ENCODE data around the gene RAB36.

The RAB36 gene

DNA sequence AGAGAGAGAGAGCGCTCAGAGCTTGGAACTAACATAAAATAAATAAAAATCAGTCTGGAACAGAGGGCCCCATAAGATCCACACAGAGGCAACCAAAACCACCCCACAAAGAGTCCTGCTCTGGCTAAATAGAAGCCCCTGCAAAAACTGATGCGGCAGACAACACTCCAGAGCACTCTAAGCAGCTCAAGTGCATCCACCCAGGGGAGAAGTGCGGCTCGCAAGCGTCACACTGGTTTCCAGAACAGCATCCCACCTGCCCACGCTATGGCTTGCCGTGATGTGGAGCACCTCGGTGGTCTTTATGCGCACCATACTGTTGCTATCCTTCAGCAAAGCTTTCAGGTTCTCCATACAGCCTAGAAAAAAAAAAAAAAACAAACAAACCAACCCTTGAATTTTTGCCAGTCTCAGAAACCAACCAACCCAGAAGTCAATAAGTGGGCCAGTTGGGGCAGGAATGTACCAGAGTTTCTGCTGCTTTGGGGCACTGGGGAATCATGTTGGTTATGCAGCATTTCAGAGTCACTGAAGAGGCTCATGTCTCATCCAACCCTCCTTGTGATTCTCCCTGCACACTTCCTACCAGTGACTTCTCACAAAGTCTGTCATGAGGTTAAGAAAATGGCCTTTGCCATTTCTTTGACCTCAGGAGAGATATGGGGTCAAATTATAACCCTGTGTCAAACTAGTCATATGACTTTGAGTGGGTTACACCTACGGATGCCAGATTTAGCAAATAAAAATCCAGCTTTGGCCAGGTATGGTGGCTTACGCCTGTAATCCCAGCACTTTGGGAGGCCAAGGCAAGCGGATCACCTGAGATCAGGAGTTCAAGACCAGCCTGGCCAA is 6.5 kb upstream of the RAB36 start:
- no peak for DNase-seq

DNA sequence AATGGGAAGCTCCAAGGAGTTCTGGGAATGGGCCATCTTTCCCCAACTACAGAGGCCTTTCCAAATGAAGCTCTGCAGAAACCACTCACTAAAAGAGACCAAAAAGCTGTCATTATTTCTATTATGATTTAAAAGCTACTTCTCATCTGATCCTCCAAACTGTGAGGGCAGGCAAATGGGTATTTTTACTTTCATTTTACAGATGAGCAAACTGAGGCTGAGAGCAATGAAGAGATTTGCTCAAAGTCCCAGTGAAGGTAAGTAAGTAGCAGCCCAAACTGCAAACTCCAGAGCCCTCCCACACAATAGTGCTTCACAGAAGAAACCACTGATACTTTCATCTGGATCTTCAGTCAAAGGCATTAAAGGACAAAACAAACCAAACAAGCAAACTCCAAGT is 4.9 kb upstream of the RAB36 start:
- no peak for DNase-seq

DNA sequence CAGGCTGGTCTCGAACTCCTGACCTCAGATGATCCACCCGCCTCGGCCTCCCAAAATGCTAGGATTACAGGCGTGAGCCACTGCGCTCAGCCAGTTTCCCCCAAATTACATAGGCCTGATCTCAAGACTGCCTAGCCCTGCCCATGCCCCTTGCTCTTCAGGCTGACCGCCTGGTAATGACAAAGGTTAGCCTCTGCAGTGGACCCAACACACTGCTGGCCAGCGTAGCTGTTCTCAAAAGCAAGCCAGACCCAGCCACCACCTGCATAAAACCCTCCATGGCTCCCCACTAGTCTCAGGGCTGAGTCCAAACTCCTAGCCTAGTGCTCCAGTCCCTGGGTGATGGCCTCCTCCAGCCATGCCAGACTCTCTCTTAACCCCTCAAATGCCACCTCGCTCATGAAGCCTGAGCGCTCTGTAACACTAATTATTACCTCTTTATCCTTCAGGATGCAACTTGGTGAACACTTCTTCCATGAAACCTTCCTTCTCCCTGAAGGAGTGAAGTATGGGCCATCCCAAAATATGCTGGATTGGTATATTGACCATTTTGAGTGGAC is 2.7 kb upstream of the RAB36 start:
- DNase-seq, result no peak

DNA sequence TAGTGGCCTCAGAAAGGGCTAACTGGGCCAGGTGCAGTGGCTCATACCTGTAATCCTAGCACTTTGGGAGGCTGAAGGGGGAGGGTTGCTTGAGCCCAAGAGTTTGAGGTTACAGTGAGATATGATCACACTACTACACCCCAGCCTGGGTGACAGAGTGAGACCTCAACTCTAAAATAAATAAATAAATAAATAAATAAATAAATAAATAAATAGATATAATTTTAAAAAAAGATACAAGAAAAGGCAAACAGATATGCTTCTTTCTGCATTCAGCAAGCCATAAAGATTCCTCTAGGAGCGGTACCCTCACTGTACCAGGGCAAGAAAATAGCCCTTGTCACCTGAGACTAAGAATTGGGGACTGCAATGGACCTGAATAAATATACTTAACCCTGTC is 2.2 kb upstream of the RAB36 start:
- no peak for DNase-seq

DNA sequence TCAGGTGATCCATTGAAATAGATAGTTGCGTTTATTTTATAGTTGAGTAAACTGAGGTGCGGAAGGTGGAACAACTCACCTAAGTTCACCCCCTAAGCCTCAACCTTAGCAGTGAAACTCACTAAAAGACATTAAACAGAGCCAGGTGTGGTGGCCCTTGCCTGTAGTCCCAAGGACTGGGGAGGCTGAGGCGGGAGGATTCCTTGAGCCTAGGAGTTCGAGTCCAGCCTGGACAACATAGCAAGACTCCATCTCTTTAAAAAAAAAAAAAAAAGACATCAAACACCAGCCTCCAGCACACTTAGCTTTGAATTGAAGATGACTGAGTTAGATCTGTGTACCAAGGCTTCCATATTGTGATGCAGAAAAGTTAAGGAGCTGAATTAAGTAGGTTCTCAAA is 845 bp upstream of the RAB36 start:
- DNase-seq, result no peak

DNA sequence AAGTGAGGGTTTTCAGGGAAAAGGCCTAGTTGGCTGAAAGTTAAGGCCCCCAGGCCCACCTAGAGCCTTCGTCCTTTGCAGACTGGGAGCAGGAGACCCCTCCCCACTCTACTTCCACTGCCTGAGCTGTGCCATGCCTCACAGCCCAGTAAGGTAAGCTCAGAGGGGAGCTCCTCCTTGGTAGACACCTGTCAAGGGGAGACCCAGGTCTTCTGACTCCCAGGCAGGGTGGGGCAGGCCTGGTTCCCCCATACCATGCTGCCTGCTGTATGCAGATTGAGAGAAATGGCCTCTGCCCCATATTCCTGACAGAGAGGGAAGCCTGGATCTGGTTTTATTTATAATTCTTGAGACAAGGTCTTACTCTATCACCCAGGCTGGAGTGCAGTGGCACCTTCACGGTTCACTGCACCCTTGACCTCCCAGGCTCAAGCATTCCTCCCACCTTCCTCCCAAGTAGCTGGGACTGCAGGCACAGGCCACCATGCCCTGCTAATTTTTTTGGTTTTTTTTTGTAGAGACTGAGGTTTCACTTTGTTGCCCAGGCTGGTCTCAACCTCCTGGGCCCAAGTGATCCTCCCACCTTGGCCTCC is 697 bp downstream of the RAB36 start:
- DNase-seq, result no peak

DNA sequence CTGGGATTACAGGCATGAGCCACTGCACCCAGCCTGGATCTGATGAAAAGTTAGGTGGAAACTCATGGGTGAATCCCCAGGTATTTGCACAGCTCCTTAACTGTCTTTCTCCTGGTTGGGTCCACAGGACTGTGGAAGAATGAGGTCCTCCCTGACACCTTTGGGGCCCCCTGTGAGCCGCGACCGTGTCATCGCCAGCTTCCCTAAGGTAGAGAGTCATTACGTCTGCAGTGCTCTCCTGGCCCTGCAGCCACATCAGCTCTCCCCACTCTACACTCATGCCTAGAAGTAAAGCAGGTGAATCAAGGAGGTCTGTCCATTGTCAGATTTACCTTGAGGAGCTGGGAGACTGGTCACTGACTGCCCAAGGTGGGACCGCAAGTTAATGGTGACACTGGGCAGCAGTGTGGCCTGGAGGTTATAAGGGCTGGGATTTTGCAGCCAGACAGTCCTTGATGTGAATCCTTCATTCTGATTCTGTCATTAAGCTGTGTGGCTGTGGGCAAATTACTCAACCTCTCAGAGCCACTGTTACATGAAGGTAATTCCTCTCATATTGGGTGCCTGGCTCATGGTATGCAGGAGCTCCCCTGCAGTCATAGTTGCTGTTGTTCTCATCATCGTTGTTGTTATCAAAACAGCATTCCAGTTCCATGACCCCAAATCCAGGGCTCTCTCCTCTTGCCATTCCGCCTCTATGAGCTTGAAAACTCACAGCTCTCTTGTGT is 1.4 kb downstream of the RAB36 start:
- no peak for DNase-seq

DNA sequence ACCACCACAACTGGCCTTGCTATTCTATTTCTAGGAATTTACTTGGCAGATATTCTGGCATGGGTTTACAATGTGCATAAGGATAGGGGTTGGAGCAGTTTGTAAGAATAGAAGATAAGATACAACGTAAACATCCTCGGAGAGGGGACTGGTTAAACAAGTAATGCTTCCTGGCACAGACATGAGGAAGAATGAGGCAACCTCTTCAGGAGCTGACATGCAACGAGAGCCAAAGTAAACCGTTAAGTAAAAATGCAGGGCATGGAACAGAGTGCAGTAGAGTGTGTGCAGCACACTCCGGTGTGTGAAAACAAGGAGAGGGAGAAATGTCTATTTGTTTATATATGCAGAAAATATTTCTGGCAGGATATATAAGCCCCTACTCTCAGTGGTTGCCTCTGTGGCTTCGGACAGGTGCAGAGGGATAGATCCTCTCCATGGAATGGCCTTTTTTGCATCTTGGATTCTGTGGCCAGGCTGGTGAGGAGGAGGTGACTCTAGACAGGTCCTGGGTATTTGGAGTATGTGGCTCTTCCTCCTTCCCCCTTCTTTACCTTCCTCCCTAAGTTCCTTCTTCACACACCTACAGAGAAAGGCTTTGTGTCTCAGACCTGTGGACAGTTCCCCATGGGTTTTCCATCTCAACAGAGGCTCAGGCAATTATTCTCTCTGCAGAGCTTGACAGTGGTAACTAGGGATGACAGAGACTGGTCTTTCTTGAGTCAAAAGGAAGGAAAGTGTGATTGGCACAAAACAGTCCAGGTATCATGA is 2.5 kb downstream of the RAB36 start:
- no peak for DNase-seq

DNA sequence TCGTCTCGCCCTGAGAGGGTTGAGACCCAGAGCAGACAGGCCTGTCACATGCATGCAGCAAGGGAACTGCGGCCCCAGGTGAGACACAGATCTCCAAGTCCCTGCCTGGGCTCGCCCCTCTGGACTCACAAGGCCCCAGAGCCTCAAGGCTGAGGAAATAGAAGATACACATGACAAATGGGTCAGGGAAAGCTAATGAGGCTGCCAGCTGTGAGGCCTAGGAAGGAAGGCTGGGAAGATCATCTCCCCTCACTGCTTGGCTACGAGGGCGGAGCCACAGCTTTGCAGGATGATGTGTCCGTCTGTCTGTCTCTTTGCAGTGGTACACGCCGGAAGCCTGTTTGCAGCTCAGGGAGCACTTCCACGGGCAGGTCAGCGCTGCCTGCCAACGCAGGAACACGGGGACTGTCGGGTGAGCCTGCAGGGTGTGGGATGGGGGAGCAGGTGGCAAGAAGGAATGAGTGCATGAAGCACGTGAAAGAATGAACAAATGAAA is 4.5 kb downstream of the RAB36 start:
- no peak for DNase-seq

DNA sequence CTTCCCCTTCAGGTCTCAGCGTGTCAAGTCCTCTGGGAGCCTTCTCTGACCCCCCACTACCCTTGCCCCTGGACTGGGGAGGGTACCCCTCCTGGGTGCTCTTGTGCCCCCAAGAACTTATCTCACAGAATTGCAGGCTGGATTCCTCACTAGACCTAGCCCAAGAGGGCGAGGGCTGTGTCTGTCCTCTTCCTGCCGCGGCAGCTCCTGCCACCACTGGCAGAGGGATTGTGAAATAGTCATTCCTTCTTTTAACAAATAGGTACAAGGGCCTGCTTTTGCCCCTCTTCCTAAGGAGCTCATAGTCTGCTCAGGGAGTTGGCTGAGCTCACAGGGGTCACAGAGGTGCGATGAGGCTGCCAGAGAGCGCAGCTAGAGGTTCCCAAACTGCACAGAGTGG is 5.5 kb downstream of the RAB36 start:
- no peak for DNase-seq

DNA sequence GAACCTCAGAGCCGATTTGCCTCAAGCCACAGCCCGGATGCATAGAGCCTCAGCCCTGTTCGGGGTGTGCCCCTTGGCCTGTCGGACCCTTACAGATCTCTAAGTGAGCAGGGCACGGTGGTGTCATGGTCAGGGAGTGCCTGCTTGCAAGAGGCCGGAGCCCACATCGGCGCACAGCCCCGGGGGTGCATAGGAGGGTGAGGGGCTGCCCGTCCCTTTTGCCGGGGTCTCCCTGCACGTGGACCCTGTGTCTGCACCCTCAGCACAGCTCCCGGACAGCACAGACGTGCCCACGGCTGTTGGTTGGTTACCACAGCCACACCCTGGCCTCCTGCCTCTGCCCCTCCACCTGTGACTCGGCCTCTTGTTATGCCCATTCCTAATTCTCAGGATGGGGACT is 6.5 kb downstream of the RAB36 start:
- no peak for DNase-seq

DNA sequence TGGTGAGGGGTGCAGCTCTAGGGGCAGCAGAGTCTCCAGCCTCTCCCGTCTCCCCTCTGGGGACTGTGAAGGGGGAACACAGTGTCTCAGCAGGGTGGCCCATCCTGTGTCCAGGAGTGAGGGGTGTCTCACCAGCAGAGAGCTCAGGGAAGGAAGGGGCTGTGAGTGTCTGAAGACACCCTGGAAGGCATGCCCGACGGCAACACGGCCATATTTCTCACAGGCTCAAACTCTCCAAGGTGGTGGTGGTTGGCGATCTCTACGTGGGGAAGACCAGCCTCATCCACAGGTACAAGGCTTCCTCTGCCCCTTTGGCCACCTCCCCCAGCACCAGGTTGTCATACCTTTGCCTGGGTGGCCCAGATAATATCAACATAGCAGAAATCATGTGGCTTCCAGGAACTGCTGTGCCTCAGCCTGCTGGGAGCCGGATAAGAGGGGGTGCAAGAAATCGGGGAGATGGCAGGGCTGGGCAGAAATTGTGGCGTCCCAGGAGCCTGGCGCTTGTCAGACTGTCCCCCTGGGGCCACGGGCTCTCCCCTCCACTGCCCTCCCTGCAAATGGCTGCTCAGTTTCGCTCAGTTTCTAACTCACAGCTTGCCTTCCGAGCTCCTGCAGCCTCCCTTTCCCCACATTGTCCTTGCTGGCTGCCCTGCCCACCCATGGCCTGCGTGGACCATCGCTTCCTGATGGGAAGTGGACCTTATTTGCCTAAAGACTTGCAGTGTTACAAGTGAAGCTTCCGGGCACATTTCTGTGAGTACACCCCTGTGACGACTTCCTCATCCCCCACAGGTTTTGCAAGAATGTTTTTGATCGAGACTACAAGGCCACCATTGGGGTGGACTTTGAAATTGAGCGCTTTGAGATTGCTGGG is 7.2 kb downstream of the RAB36 start:
- DNase-seq, result no peak

DNA sequence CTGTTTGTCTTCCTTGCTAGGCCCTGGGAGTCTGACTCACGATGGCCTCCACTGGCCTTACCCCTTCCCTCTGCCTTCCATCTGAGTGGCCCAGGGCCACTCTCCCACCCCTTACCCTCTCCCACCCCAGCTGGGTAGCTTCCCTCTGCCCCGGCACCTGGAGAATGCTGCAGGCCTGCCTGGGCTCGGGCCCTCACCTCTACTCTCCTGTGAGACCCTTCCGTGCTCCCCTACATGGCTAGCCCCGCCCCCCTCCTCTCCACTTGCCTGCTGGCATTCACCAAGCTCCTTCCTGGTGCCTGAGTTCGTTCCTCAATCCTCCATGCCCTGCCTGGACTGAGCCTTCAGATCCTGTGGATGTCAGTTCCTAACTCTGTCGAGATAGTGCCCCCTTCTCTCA is 8.7 kb downstream of the RAB36 start:
- no peak for DNase-seq

DNA sequence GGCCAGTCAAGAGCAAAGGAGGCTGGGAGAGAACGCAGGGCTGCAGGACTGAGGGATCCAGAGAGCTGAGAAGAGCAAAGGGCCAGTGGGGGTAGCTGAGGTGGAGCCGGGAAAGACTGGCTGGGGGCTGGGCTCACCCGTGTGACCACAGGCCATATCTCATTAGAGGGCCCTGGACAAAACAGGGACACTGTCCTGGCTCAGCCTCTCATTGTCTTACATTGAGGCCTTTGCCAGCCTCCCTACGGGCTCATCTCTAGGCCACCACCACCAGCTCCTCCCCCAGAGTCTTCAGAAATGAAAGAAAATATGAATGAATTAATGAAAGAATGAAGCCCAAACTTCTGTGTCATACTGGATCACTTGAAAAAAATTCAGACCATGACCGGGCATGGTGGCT is 9.2 kb downstream of the RAB36 start:
- no peak for DNase-seq

DNA sequence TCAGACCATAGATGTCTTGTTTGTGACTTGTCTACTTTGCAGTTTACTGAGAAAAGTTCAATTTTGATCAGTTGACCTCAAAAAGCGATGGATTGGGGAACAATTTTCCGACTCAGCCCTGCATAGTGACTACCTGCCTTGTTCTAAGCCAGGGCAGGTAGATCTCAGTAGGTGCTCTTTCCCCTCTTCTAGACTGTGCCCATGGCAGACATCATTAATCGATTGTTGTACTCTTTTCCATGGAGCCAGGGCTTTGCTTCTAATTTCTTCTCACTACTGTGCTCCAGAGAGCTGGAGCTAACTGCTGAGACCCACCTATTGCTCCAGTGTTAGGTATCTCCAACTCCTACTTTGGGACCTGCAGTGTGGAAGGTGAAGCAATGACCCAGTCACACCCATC is 9.9 kb downstream of the RAB36 start:
- DNase-seq, result no peak

DNA sequence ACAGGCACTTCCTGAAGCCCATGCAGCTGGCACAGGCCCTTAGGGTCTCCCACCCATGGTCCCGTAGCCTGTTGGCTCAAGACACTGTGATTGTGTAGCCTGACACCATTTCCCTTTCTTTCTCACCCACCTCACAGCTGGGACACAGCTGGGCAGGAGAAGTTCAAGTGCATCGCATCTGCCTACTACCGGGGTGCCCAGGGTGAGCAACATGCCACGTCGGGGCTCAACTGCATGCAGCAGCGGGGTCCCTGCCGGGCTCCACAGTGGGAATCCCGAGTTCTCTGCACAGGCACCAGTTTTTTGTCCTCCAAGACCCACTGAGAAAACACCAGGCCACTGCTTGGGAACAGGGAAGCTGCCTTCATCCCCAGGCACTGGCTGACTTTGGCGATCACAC is 10.6 kb downstream of the RAB36 start:
- no peak for DNase-seq

DNA sequence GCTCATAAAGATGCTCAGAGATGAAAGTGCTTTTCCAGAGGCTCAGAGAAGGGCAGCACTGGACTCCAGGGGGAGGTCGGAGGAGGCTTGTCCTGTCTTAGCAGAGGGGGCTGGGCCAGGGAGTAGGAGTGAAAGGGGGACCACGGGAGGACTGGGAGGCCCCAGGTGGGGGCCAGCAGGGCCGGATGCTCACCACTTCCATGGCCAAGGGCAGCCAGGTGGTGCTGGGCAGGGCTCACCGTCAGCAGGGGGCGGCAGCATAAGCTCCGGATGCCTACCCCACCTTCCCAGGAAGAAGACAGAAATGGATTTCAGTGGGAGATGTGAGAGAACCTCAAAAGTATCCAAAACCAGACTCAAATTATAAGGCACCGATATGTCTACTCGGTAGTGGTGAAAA is 11.0 kb downstream of the RAB36 start:
- DNase-seq, result no peak

DNA sequence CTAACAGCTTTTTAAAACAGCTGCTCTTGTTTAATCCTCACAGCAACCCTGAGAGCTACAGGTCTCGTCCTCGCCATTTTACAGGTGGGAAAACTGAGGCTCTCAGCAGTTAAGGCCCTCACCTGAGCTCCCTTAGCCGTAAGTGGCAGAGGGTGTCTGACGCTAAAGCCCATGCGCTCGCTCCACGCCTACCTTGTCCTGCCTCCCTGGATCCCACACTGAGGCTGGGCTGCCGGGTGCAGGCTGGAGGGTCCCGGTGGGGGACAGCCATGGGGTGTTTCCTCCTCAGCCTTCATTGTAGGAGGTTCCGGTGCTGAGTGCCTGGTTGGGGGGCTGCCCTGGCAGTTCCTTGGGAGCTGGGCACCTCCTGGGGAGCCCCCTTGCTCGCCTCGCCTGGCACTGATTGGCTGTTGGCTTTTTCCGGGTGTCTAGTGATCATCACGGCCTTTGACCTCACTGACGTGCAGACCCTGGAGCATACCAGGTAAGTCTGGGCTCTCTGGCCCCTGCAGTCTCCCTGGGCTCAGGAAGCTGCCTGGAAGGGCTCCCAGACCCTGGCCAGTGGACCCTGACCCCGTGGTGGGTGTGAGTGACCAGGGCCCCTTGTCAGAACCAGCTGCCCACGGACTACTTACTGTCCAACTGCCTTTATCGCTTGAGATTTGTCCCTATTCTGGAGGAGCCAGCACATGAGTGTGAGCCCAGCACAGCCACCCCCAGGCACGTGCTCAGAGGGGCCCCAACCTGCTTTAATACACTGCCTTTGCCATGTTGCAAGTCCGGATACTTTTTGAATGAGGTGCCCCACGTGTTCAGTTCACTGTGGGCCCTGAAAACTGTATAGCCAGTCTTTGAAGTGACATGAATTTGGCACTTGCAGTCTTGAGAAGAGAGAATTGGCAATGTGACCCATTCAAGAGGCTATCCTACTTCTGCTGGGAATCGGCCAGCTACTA is 12.6 kb downstream of the RAB36 start:
- DNase-seq, result no peak

DNA sequence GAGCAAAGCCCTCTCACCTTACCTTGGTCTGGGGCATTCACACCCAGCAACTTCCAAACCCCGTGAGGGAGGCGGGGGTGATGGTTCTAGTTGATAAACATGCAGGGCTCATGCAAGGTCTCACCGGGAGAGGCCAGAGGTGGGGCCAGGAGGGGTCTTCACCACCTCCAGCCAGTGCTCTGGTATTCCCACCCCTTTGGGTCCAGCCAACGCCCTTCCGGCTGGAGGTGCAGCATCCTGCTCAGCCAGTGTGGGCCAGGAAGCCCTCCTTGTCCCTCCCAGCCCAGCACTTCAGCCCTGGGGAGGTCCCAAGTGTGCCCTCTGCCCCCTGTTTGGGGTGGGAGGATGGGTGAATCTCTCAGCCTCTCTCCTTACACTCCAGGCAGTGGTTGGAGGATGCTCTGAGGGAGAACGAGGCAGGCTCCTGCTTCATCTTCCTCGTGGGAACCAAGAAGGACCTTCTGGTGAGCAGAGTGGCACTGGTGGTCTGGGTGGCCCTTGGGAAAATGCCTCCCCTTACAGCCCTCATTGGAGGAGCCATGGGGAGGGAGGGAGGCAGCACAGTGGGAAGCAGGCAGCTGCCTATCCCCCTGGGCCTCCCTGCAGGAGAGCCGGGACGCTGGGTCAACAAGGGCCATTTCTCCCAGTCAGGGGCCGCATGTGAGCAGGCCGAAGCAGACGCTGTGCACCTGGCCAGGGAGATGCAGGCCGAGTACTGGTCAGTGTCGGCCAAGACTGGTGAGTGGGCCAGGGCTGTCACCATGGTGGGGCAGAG is 13.4 kb downstream of the RAB36 start:
- DNase-seq, result no peak

DNA sequence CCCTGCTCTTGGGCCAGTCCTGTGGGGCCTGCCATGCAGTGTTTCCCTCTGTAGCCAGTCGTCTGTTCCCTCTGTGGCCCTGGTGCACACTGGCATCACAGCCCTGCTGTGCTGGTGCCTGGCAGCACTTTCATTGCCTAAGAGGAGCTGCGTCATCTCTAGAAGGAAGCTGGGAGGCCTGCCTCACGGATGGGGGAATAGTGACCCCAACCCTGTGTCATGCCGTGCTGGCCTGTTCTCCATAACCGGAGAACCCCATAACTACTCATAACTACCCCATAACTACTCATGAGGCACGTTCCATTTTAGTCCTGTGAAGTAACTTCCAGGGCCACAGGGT is 14.0 kb downstream of the RAB36 start:
- DNase-seq, result no peak

Measured in SW 1271 (cell line).